ENCODE results near the gene DIP2A. TPM values are rescaled to one million over a fixed set of nuclear protein-coding genes. Genes with fewer than 3 reads are reported as not detected.
A peak's percentile ranks its signal among the peaks of the same experiment; 100 is the strongest.

Gene DIP2A
- total and polyA plus RNA-seq, 9 donors, result 16.3 to 31.4 (median 22.5) TPM

GRCh38 chr21:46434322-46434958, 24.3 kb upstream of the DIP2A start:
- DNase-seq, result no peak
- Histone ChIP-seq H3K4me3 (ENCODE audit: low read length) (no peak overlapping the region), H3K36me3 (ENCODE audit: control insufficient read depth, insufficient read depth, low read length) (peaks cover 80% of the 10 kb centered on the region), H3K27ac (ENCODE audit: low read length) (no peak overlapping the region), H3K4me1 (ENCODE audit: control insufficient read depth, insufficient read depth, low read length) (no peaks in the 10 kb centered on the region), H3K27me3 (ENCODE audit: control insufficient read depth, insufficient read depth, low read length) (no peaks in the 10 kb centered on the region), H3K9me3 (replicated peaks; ENCODE audit: control insufficient read depth, low read depth, low read length) (no peaks in the 10 kb centered on the region)
- WGBS (ENCODE audit: insufficient coverage), result 96% methylated on average over 23 of the region's 23 CpGs

- peak overlapping the region; percentile 35 for H3K27ac ChIP-seq (ENCODE audit: low read length)
- H3K4me1 ChIP-seq (ENCODE audit: control insufficient read depth, insufficient read depth, low read length), result no peaks in the 10 kb centered on the region
- no peak overlapping the region for H3K4me3 ChIP-seq (ENCODE audit: low read length)
- 93% methylated on average over 29 of the region's 29 CpGs for WGBS (ENCODE audit: insufficient coverage)
- peaks cover 79% of the 10 kb centered on the region for H3K36me3 ChIP-seq (ENCODE audit: control insufficient read depth, insufficient read depth, low read length)
- H3K27me3 ChIP-seq (ENCODE audit: control insufficient read depth, insufficient read depth, low read length), result no peaks in the 10 kb centered on the region
- H3K9me3 ChIP-seq (replicated peaks; ENCODE audit: control insufficient read depth, low read depth, low read length), result no peaks in the 10 kb centered on the region
- DNase-seq, result peak; percentile 58
Observed at GRCh38 chr21:46435786-46436227, 22.9 kb upstream of the DIP2A start.

GRCh38 chr21:46436621-46437020, 22.1 kb upstream of the DIP2A start:
- Histone ChIP-seq H3K4me3 (ENCODE audit: low read length) (no peak overlapping the region), H3K9me3 (replicated peaks; ENCODE audit: control insufficient read depth, low read depth, low read length) (no peaks in the 10 kb centered on the region), H3K27me3 (ENCODE audit: control insufficient read depth, insufficient read depth, low read length) (no peaks in the 10 kb centered on the region), H3K36me3 (ENCODE audit: control insufficient read depth, insufficient read depth, low read length) (peaks cover 79% of the 10 kb centered on the region), H3K4me1 (ENCODE audit: control insufficient read depth, insufficient read depth, low read length) (no peaks in the 10 kb centered on the region), H3K27ac (ENCODE audit: low read length) (peak overlapping the region; percentile 29)
- peak; percentile 32 for DNase-seq
- 79% methylated on average over 13 of the region's 15 CpGs for WGBS (ENCODE audit: insufficient coverage)

- WGBS (ENCODE audit: insufficient coverage), result 85% methylated on average over 10 of the region's 13 CpGs
- Histone ChIP-seq H3K4me1 (ENCODE audit: control insufficient read depth, insufficient read depth, low read length) (no peaks in the 10 kb centered on the region), H3K9me3 (replicated peaks; ENCODE audit: control insufficient read depth, low read depth, low read length) (no peaks in the 10 kb centered on the region), H3K4me3 (ENCODE audit: low read length) (no peak overlapping the region), H3K27ac (ENCODE audit: low read length) (no peak overlapping the region), H3K36me3 (ENCODE audit: control insufficient read depth, insufficient read depth, low read length) (peaks cover 79% of the 10 kb centered on the region), H3K27me3 (ENCODE audit: control insufficient read depth, insufficient read depth, low read length) (no peaks in the 10 kb centered on the region)
- DNase-seq, result no peak
Observed at GRCh38 chr21:46437096-46437498, 21.6 kb upstream of the DIP2A start.

- Histone ChIP-seq H3K9me3 (replicated peaks; ENCODE audit: control insufficient read depth, low read depth, low read length) (no peaks in the 10 kb centered on the region), H3K4me3 (ENCODE audit: low read length) (no peak overlapping the region), H3K4me1 (ENCODE audit: control insufficient read depth, insufficient read depth, low read length) (no peaks in the 10 kb centered on the region), H3K27ac (ENCODE audit: low read length) (no peak overlapping the region), H3K36me3 (ENCODE audit: control insufficient read depth, insufficient read depth, low read length) (peaks cover 79% of the 10 kb centered on the region), H3K27me3 (ENCODE audit: control insufficient read depth, insufficient read depth, low read length) (no peaks in the 10 kb centered on the region)
- no peak for DNase-seq
- WGBS (ENCODE audit: insufficient coverage), result 84% methylated on average over 13 of the region's 13 CpGs
Observed at GRCh38 chr21:46437511-46437910, 21.2 kb upstream of the DIP2A start.

GRCh38 chr21:46438241-46438640, 20.4 kb upstream of the DIP2A start:
- WGBS (ENCODE audit: insufficient coverage), result 89% methylated on average over 3 of the region's 11 CpGs
- H3K36me3 ChIP-seq (ENCODE audit: control insufficient read depth, insufficient read depth, low read length), result peaks cover 80% of the 10 kb centered on the region
- H3K27ac ChIP-seq (ENCODE audit: low read length), result no peak overlapping the region
- DNase-seq, result no peak
- H3K27me3 ChIP-seq (ENCODE audit: control insufficient read depth, insufficient read depth, low read length), result no peaks in the 10 kb centered on the region
- no peak overlapping the region for H3K4me3 ChIP-seq (ENCODE audit: low read length)
- no peaks in the 10 kb centered on the region for H3K4me1 ChIP-seq (ENCODE audit: control insufficient read depth, insufficient read depth, low read length)
- H3K9me3 ChIP-seq (replicated peaks; ENCODE audit: control insufficient read depth, low read depth, low read length), result no peaks in the 10 kb centered on the region

GRCh38 chr21:46439906-46440305, 18.8 kb upstream of the DIP2A start:
- no peaks in the 10 kb centered on the region for H3K9me3 ChIP-seq (replicated peaks; ENCODE audit: control insufficient read depth, low read depth, low read length)
- no peak overlapping the region for H3K27ac ChIP-seq (ENCODE audit: low read length)
- WGBS (ENCODE audit: insufficient coverage), result 77% methylated on average over 16 of the region's 18 CpGs
- H3K4me3 ChIP-seq (ENCODE audit: low read length), result no peak overlapping the region
- DNase-seq, result no peak
- peaks cover 82% of the 10 kb centered on the region for H3K36me3 ChIP-seq (ENCODE audit: control insufficient read depth, insufficient read depth, low read length)
- H3K27me3 ChIP-seq (ENCODE audit: control insufficient read depth, insufficient read depth, low read length), result no peaks in the 10 kb centered on the region
- H3K4me1 ChIP-seq (ENCODE audit: control insufficient read depth, insufficient read depth, low read length), result no peaks in the 10 kb centered on the region

GRCh38 chr21:46441331-46441730, 17.4 kb upstream of the DIP2A start:
- H3K9me3 ChIP-seq (replicated peaks; ENCODE audit: control insufficient read depth, low read depth, low read length), result no peaks in the 10 kb centered on the region
- H3K4me1 ChIP-seq (ENCODE audit: control insufficient read depth, insufficient read depth, low read length), result no peaks in the 10 kb centered on the region
- no peak overlapping the region for H3K4me3 ChIP-seq (ENCODE audit: low read length)
- H3K27ac ChIP-seq (ENCODE audit: low read length), result no peak overlapping the region
- WGBS (ENCODE audit: insufficient coverage), result 96% methylated on average over 12 of the region's 14 CpGs
- no peak for DNase-seq
- no peaks in the 10 kb centered on the region for H3K27me3 ChIP-seq (ENCODE audit: control insufficient read depth, insufficient read depth, low read length)
- peaks cover 79% of the 10 kb centered on the region for H3K36me3 ChIP-seq (ENCODE audit: control insufficient read depth, insufficient read depth, low read length)

GRCh38 chr21:46441961-46442498, 16.7 kb upstream of the DIP2A start:
- WGBS (ENCODE audit: insufficient coverage), result 93% methylated on average over 19 of the region's 23 CpGs

GRCh38 chr21:46442938-46443337, 15.8 kb upstream of the DIP2A start:
- Histone ChIP-seq H3K4me3 (ENCODE audit: low read length) (no peak overlapping the region), H3K9me3 (replicated peaks; ENCODE audit: control insufficient read depth, low read depth, low read length) (peaks cover 1% of the 10 kb centered on the region), H3K36me3 (ENCODE audit: control insufficient read depth, insufficient read depth, low read length) (peaks cover 75% of the 10 kb centered on the region), H3K4me1 (ENCODE audit: control insufficient read depth, insufficient read depth, low read length) (no peaks in the 10 kb centered on the region), H3K27me3 (ENCODE audit: control insufficient read depth, insufficient read depth, low read length) (no peaks in the 10 kb centered on the region), H3K27ac (ENCODE audit: low read length) (no peak overlapping the region)
- no peak for DNase-seq
- WGBS (ENCODE audit: insufficient coverage), result 82% methylated on average over 11 of the region's 15 CpGs

More at GRCh38 chr21:46441961-46442498, 16.7 kb upstream of the DIP2A start:
- no peak for DNase-seq
- no peaks in the 10 kb centered on the region for H3K4me1 ChIP-seq (ENCODE audit: control insufficient read depth, insufficient read depth, low read length)
- no peak overlapping the region for H3K4me3 ChIP-seq (ENCODE audit: low read length)
- no peaks in the 10 kb centered on the region for H3K9me3 ChIP-seq (replicated peaks; ENCODE audit: control insufficient read depth, low read depth, low read length)
- no peaks in the 10 kb centered on the region for H3K27me3 ChIP-seq (ENCODE audit: control insufficient read depth, insufficient read depth, low read length)
- peaks cover 80% of the 10 kb centered on the region for H3K36me3 ChIP-seq (ENCODE audit: control insufficient read depth, insufficient read depth, low read length)
- no peak overlapping the region for H3K27ac ChIP-seq (ENCODE audit: low read length)

All from muscle of leg (tissue), 11 donors.